UCSD-AML1 (cell line): ENCODE measurements around the gene MED9.

Experiments
- DNase-seq: peaks from one replicate; lab custom pipeline; 2025; ENCODE audit not compliant: unreplicated experiment; lab: John Stamatoyannopoulos, UW

Gene MED9

DNA sequence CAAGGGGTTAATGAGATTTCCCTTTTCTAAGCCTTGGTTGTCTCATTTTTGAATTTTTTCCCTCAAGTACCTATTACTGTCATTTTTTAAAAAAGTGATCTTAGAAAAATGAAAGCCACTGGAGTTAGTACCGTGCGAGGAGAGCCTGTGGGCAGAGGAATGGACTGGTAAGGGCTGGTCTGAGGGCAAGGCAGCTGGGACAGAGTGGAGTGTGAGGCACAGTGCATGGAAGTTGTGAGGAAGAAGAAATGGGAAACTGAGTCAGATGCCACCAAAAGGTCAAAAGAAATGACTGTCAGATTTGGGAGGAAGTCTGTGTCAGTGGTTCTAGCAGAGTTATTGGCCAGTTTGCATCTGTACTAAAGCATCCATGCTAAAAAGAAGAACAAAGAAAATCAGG, 11.2 kb downstream of the MED9 start:
- no peak for DNase-seq

DNA sequence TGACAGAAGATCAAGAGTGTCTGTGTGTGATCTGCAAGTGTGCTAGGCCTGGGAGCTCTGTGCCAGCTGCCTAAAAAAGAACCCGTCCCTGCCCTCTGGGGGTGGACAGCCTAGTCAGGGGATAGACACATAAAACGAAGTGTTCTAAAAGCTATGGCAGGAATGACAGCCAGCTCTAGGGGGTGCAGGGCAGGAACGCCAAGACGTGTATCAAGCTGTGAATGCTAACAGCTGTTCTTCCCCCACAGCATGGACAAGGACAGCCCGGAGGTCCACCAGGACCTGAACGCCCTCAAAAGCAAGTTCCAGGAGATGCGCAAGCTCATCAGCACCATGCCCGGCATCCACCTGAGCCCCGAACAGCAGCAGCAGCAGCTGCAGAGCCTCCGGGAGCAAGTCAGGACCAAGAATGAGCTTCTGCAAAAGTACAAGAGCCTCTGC, 14.3 kb downstream of the MED9 start:
- DNase-seq, result no peak

GRCh38 chr17:17491546-17491988, 14.8 kb downstream of the MED9 start:
- no peak for DNase-seq

DNA sequence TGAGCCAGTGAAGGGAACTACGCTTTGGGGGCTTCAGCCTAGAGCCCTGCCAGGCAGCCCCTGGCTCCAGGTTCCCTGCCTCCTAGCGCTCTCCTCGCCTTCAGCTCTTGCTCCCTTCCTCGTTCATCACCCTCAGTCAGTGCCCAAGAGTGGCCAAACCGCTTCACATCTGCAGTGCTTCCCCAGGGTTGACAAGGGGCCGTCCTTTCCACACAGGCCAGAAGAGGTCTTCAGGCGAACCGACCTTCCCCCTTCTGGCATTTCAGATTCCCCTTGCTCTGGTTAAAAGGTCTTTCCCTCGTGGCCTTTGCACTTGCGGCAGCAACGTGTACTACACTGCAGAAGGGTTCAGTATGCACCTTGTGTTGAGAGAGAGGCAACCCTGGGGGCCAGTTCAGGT, 15.3 kb downstream of the MED9 start:
- DNase-seq, result no peak

DNA sequence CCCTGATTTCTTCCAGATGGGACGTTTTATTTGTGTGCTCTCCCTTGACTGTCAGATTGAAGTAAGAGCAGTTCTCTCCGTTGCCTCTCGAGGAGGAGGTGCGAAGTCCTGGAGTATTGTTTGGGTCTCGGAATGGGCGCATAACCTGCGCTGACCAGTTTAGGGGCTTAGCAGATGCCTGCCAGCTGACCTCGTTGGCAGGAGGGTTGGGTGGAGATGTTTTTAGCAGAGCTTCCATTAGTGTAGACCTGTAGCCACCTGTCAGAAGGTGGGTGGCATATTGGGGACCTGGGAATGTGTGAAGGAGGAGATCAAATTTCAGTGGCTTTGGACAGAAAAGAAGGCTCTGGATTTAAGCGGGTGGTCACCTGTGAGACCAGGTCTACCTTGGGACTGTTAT, 15.8 kb downstream of the MED9 start:
- no peak for DNase-seq

- DNase-seq, result no peak
Observed at GRCh38 chr17:17493249-17493985, 16.6 kb downstream of the MED9 start.

DNA sequence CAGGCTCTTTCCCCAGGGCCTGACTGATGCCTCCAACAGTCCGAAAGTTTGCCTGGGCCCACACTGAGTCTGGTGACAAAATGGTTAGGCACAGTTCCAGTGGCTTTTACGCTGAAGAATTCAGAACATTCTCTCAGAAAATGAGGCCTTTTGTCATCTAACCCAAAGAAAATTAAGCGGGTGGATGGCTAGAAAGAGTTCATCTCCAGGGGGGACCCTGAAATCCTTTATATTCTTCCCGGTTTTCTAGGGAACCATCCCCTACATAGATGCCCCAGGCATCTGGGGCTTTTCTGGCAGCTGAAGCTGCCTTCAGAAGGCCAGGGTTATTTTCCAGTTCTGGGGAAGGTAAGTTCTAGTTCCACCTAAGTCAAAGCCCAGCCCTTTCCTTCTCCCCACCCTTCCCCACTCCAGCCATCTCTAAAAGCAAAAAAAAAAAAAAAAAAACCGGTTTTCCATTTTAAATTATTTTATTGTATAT, 17.2 kb downstream of the MED9 start:
- DNase-seq, result no peak

DNA sequence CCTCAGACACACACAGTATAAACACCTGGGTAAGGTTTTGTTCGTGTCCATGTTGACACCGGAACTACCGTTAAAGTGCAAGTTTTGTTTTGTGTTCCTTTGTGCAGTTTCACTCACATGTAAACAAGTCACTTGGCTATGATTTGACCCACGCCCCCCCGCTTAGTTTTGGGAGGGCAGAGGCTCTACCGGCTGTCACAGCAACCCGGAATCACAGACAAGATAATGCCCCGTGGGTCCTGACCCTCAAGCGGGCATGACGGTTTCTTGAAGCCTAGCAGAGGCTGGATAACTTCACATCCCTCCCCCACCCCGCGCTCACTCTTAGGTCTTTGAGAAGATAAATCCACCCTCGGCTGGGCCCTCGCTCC, 17.7 kb downstream of the MED9 start:
- no peak for DNase-seq

DNA sequence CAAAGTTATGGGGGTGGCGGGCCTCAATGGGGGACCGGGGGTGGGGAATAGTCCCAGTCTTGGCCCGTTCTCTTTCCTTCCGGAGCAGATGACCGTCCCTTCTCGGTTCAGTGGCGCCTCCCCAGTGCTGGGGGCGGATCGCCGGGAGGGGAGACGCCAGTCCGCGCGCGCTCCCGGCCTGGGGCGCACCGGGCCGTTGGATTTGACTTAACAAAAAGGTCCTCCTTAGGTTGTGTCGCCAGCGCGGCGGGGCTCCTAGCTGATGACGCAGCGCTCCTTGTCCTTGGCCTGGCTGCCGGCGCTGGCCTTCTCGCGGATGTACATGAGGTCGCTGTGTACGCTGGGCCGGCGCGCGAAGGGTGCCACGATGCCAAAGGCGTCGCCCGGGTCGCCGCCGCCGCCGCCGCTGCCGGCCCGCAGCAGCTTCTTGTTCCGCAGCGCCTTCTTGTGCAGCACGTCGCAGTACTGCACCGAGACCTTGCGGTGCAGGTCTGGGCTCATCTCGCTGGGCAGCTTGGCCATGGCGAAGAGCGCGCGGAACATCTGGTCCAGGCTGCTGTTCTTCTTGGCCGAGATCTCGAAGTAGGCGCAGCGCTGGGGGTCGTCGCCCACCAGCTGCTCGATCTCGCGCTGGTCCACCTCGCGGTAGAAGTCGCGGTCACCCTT, 18.2 kb downstream of the MED9 start:
- no peak for DNase-seq

- no peak for DNase-seq
Observed at GRCh38 chr17:17495536-17496188, 18.9 kb downstream of the MED9 start.

GRCh38 chr17:17496189-17497064, 19.6 kb downstream of the MED9 start, which contains the start of gene RASD1:
RASD1 (minus strand) TSS chr17:17496395; CDS start chr17:17496181, 214 bp downstream.
- peak; percentile 84 for DNase-seq

DNA sequence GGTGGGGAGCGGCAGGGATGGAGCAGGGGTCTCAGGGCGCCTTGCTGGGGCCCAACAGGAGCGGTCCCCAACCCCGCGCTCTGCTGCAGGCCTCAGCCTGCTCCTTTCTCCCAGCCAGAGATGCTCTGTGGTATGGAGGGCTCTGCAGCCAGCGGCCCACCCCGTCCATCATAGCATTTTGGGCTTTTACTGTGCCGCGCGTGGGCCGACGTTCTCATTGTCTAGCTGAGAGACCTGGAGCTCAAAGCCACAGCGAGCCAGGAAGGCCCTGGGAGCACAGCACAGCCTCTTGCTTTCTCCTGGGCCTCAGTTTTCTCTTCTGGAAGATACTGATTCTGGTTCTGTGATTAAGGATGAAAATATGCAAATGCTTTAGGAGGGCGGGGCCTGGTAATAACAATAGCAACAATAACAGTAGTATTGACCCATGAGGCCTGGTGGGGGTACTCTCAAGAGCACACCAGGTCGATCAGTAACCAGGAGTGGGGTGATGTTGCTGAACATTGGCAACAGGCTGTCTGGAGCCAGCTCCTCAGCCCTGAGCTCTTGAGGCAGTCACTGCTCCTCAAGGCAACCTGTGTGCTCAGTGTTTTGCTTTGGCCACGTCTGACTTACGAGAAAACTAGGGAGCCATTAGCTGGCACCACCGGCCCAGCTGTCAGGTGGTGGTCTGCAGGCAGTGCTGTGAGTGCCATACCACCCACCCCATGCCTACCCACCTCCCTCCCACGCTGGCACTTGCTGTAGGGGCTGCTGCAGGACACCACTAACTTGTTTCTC, 20.5 kb downstream of the MED9 start:
- no peak for DNase-seq

DNA sequence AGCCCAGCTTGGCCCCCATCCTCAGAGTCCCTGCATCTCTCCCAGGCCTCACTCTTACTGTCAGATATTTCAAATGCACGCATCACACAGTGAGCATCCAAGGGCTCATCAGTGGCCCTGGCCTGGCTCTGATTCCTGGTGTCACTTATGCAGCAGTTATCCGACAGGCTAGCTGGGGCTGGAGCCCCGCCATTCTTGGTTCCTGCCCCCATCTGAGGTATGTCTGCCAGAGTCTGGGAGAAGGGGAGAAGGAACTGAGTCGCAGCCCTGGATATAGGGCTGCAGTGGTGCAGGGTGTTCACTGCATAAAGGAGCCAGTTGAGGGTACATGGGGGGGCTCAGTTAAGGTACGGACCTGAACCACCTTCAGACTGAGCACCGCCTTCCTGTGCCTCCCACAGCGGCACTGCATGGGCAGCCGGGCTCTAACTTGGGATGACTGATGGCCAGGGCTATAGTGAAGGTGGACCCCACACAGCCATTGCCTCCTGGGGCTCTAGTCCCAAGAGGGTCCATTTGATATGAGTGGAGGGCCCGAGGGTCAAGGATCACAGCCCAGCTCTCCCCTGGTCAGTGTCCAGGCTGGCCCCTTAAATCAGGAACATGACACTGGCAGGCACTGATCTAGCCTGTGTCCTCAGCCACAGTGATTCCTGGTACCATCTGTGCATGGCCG, 21.2 kb downstream of the MED9 start:
- no peak for DNase-seq

DNA sequence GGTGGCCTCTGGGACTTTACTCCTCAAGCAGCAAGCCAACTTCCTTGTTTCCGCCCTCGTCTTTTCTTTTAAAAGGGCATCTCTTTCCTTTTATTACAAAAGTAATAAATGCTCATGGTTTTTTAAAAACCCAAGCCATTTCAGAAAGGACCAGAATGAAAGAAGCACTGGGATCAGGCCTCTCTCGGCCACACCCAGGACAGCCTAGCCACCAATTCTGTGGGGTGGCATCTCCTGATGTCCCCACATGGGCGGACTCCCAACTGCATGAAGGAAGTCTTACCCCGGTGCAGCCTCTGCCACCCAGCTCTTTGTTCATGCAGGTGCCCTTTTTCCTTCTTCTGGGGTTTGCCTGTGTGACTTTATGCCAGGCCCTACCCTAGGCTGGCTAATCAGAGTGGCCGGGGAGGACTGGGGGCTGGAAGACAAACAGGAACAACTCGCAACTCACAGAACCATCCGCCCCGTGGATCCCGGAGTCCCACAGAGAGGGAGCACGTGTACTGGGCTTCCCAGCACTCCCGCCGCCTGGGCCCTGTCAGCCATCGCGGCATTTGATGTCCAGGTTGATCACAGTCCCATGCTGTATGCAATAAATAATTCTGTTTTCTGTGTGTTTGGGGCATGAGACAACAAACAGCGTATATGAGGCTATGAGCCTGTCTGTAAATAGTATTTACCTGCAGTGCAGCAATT, 22.0 kb downstream of the MED9 start:
- no peak for DNase-seq

DNA sequence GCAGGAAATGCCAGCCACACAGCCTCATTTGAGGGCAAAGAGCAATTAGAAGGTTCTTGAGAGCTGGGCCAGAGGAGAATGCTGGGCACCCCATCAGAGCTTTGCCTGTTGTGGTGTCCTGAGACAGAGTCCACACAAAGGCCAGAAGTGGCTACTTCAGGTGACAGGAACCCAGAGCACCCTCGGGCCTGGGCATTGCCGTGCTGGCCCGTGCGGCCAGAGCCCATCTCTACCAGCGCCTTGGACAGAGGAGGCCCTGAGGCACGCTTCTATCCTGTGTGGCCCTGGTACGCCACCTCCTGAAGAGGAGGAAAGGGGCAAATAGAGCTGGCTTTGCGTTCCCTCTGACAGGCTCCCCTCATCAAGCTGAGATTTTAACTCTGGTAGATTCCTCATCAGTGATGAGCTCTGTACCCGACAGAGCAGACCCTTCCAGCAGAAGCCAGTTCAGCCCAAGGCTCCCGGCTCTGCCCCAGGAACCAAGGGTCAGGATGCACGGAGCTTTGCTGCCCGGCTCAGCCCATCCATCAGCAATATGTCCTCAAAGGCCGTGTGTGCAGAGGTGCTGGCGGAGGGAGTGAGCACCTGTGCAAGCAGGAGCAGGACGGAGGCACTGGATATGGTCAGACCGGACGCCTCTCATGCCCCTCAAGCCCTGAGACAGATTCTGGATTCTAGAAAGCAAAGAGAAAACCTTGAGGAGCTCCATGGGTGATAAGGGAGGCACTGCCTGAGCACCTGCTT, 22.8 kb downstream of the MED9 start:
- DNase-seq, result no peak

DNA sequence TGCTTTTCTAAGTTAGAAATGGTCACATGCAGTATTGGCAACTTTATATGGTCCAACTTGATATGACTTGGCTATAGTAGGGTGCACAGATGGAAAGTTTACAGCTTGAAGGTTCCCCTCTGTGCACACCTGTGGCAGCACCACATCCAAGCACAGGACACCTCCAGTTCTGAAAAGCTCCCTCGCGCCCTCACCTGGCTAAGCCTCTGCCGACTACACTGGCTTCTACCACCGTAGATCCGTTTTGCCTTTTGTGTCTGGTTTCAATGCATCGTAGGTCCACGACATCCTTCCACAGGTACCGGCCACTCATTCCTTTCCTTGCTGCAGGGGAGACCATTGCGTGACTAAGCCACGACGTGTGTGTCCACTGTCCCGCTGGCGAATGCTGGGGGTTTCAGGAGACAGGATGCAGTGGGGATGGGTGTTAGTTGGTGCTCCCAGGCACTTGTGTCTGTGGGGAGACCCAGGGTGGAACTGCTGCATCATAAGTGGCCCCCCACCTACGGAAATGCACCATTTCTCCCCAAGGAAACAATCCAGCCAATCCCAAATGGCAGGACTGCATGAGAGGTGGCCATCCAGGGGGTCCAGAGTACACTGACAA, 24.3 kb downstream of the MED9 start:
- peak; percentile 49 for DNase-seq

DNA sequence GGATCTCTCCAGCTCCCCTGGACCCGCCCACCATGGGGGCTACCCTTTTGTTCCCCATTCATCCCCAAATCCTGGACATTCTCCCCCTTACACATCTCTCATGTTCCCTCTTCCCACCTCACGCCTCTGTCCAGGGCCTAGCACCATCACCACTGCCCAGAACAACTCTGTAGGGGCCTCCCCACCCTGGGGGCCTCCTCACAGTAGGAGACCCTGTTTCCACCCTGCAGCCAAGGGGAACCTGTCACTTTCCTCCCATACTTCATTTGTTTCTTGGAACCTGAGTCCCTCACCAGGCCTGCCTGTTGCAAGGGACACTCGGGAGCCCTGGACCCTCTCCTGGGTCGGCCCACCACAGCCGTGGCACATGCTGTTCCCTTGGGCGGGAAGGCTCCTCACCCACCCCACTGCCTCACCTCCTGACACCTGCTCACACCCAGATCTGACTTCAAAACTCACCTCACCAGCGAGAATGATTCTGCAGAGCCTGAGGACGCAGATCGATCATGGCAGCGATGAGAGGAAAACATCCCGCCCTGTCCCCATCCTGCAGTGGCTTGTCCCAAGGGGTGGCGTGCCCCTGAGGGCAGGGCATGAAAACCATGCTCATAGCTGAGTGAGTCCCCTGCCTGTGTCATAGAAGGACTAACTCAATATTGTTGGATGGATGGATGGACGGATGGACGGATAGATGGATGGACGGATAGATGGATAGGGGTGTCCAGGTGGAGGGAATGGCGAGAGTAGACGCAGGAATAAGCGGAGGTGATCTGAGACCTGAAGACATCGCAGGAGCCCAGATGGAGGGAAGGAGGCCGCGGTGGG, 26.2 kb downstream of the MED9 start:
- DNase-seq, result no peak
